GM12878 (cell line): Measurements from ENCODE around the gene PAPPA. TPM values are rescaled to one million over a fixed set of nuclear protein-coding genes. Genes with fewer than 3 reads are reported as not detected.

Source experiments
- ATAC-seq: fragments of 200-7000 bp; cut with Tn5 transposase; 3 replicates; pipeline ENCODE4 v1.9.1; 2020; ENCODE audit warnings: mild to moderate bottlenecking, moderate library complexity
- BruUV-seq: library from RNA; stranded (reverse); fragments of 400-500 nt; replicated peaks from 2 replicates; lab custom pipeline; 2021; lab: Mats Ljungman, UMichigan
- CTCF ChIA-PET: fragments of 300-600 bp; sonication (Branson Sonifier 250); formaldehyde crosslinking; extraction: SDS; loops from one replicate; lab custom pipeline; 2021; ENCODE audit warnings: inconsistent platforms; lab: Yijun Ruan, JAX
- POLR2A ChIA-PET: fragments of 350-600 bp; formaldehyde crosslinking; extraction: SDS; loops from one replicate; lab custom pipeline; 2021; ENCODE audit warnings: inconsistent platforms; lab: Charles Lee
- RAD21 ChIA-PET: fragments of 300-600 bp; sonication (Branson Sonifier 250); formaldehyde crosslinking; loops from one replicate; lab custom pipeline; 2023; ENCODE audit warnings: antibody characterized with exemption; ENCODE audit not compliant: unreplicated experiment; lab: Charles Lee
- SMC1A ChIA-PET: fragments of 300-600 bp; sonication (Branson Sonifier 250); formaldehyde crosslinking; loops from one replicate; lab custom pipeline; 2023; ENCODE audit not compliant: unreplicated experiment, uncharacterized antibody; lab: Charles Lee
- DNase-seq: peaks from one replicate; pipeline ENCODE4 v3.0.0-alpha.2; 2011; ENCODE audit warnings: low read depth, low spot score
- FAIRE-seq: peaks from 3 replicates; lab custom pipeline; 2011; peaks lifted over from hg19 to GRCh38; lab: Jason Lieb, UNC
- H2AFZ ChIP-seq: 2 replicates; pipeline ENCODE4 v1.6.0; 2011; ENCODE audit warnings: low read depth, low read length, control low read depth; ENCODE audit not compliant: control insufficient read depth
- H3K27ac ChIP-seq: 2 replicates; pipeline ENCODE4 v1.5.1; 2011; ENCODE audit warnings: control low read depth; ENCODE audit not compliant: control insufficient read depth, insufficient read depth
- H3K27me3 ChIP-seq, 2 experiments: replicated peaks in 1 of 2; 2 replicates each; pipeline versions ENCODE4 v1.6.0 to v1.6.1; 2011; ENCODE audit warnings: low read length in 1 of 2; ENCODE audit not compliant: control insufficient read depth in 2 of 2, insufficient read depth in 2 of 2
- H3K36me3 ChIP-seq, 2 experiments: 2 replicates each; pipeline ENCODE4 v1.5.1; 2011; ENCODE audit warnings: low read length in 1 of 2; ENCODE audit not compliant: control insufficient read depth in 2 of 2, insufficient read depth in 2 of 2
- H3K4me1 ChIP-seq: 2 replicates; pipeline ENCODE4 v1.6.1; 2011; ENCODE audit warnings: mild to moderate bottlenecking, low read length, moderate library complexity, mixed read lengths; ENCODE audit not compliant: control insufficient read depth, insufficient read depth
- H3K4me2 ChIP-seq: 2 replicates; pipeline ENCODE4 v1.6.0; 2011; ENCODE audit warnings: control low read depth; ENCODE audit not compliant: control insufficient read depth, insufficient read depth
- H3K4me3 ChIP-seq: fragments of 200-600 bp; sonication (generic); 2 replicates; pipeline ENCODE4 v1.5.1; 2016
- H3K79me2 ChIP-seq: 2 replicates; pipeline ENCODE4 v1.6.0; 2011; ENCODE audit warnings: low read length; ENCODE audit not compliant: control insufficient read depth, insufficient read depth
- H3K9ac ChIP-seq: 2 replicates; pipeline ENCODE4 v1.8.0; 2011; ENCODE audit warnings: low read length, control low read depth, mixed read lengths; ENCODE audit not compliant: control insufficient read depth, insufficient read depth
- H3K9me3 ChIP-seq: replicated peaks from 3 replicates; pipeline ENCODE4 v1.5.1; 2011; ENCODE audit warnings: mild to moderate bottlenecking, low read length; ENCODE audit not compliant: control insufficient read depth, insufficient read depth
- H4K20me1 ChIP-seq: 2 replicates; pipeline ENCODE4 v1.6.0; 2011; ENCODE audit not compliant: control insufficient read depth, insufficient read depth
- IKZF2 ChIP-seq, 2 experiments: fragments of 450-650 bp; IDR thresholded peaks; 2 replicates each; pipeline ENCODE4 v1.6.1; 2017; ENCODE audit warnings: mild to moderate bottlenecking in 2 of 2, moderate library complexity in 2 of 2
- JUNB ChIP-seq: IDR thresholded peaks from 2 replicates; pipeline ENCODE4 v1.6.1; 2016; ENCODE audit warnings: antibody characterized with exemption, mild to moderate bottlenecking
- NFYB ChIP-seq: IDR thresholded peaks from 2 replicates; pipeline ENCODE4 v1.6.1; 2011; ENCODE audit warnings: low read depth, mild to moderate bottlenecking, low read length, improper control_type of control experiment, moderate library complexity; ENCODE audit not compliant: insufficient read depth
- NKRF ChIP-seq: fragments of 450-650 bp; conservative IDR thresholded peaks from 2 replicates; pipeline ENCODE4 v1.6.1; 2017; ENCODE audit warnings: mild to moderate bottlenecking, moderate library complexity
- PBX3 ChIP-seq: IDR thresholded peaks from 2 replicates; pipeline ENCODE4 v1.6.1; 2011; ENCODE audit warnings: mild to moderate bottlenecking, low read depth, low read length, moderate library complexity; ENCODE audit not compliant: insufficient replicate concordance
- REST ChIP-seq: IDR thresholded peaks from 2 replicates; pipeline ENCODE4 v1.6.1; 2012; ENCODE audit warnings: mild to moderate bottlenecking, low read depth, low read length
- TCF7 ChIP-seq: IDR thresholded peaks from 2 replicates; pipeline ENCODE4 v1.6.1; 2014; ENCODE audit warnings: antibody characterized with exemption, borderline replicate concordance
- ZNF687 ChIP-seq: fragments of 450-650 bp; IDR thresholded peaks from 2 replicates; pipeline ENCODE4 v1.6.1; 2017; ENCODE audit warnings: mild to moderate bottlenecking, moderate library complexity
- WGBS: methylation state at CpG from one replicate; pipeline ENCODE4 v1.1.6; 2016; ENCODE audit warnings: low lambda C conversion rate; ENCODE audit not compliant: insufficient replicate concordance, insufficient coverage; ENCODE audit errors: missing lambda C conversion rate; 5-methylcytosine and 5-hydroxymethylcytosine counted together
- in situ Hi-C: fragments of 300-500 bp; cut with MboI; formaldehyde crosslinking; loops from 9 replicates; pipeline ENCODE4 v1.14.3; 2018; ENCODE audit warnings: mixed read lengths
- intact Hi-C: fragments of 100-400 bp; cut with micrococcal nuclease; formaldehyde crosslinking; loops from one replicate; pipeline ENCODE4 v1.14.2; 2022; ENCODE audit not compliant: unreplicated experiment
- polyA plus RNA-seq, 11 experiments: library from polyadenylated mRNA; depleted of rRNA in 4 of 11; unstranded in 6 of 11; stranded (reverse) in 5 of 11; fragments of >200 nt; fragmentation: Nextera tagmentation in 4 of 11; fragmentation: Illumina TruSeq in 1 of 11; extraction: Ambion mirVana in 4 of 11; extraction: Trizol in 1 of 11; gene quantifications; 1 replicate in 1 of 11; 2 replicates in 10 of 11; pipeline versions ENCODE4 v1.2.1 to v1.2.3, GENCODE V29; 2011 to 2016; ENCODE audit warnings: inconsistent platforms in 2 of 11, missing spikeins in 2 of 11, low read depth in 1 of 11
- total RNA-seq, 4 experiments: library from RNA; depleted of rRNA in 3 of 4; stranded (reverse); fragments of >200 nt in 3 of 4; fragmentation: Illumina TruSeq in 1 of 4; extraction: Trizol in 1 of 4; gene quantifications; 2 replicates each; pipeline versions ENCODE4 v1.2.1 to v1.2.3, GENCODE V29; 2013 to 2021

The PAPPA gene
- total and polyA plus RNA-seq, 10 of the 15 experiments (the other 5 are each of a cell fraction or from before 2014, with no cell fraction given): under 0.01 to 0.19 (median 0.02) TPM; not detected in 4

GRCh38 chr9:116322521-116322920 is 168.9 kb downstream of the PAPPA start:
- no peaks in the 10 kb centered on the region; the same call in 1 of the 2 replicates for H4K20me1 ChIP-seq
- no TSS peak for BruUV-seq
- no peaks in the 10 kb centered on the region for H3K79me2 ChIP-seq
- in situ Hi-C loops: no loop called here
- no peaks in the 10 kb centered on the region; a peak in 3 of 4 replicates for H3K27me3 ChIP-seq
- RAD21 ChIA-PET: no interaction called here
- POLR2A ChIA-PET: no interaction called here
- no peak overlapping the region for H3K4me2 ChIP-seq
- no peak overlapping the region for H3K27ac ChIP-seq
- DNase-seq (no peak), ATAC-seq (no peak), FAIRE-seq (no peak)
- no peak overlapping the region for H3K9ac ChIP-seq
- intact Hi-C loops: loop anchor here (10.0 kb wide), 1 partner anchor 58 kb away; no protein-coding TSS in a partner anchor
- H3K9me3 ChIP-seq: no peaks in the 10 kb centered on the region
- no peaks in the 10 kb centered on the region for H3K4me1 ChIP-seq
- H3K4me3 ChIP-seq: no peak overlapping the region
- CTCF ChIA-PET: no interaction called here
- 40% methylated on average over 1 of the region's 2 CpGs for WGBS
- SMC1A ChIA-PET: no interaction called here
- no peaks in the 10 kb centered on the region for H3K36me3 ChIP-seq
- no peak overlapping the region for H2AFZ ChIP-seq
- TF ChIP-seq IKZF2 (IDR thresholded peaks at IDR 0.05): no peak
- TF ChIP-seq NFYB: no peak
- TF ChIP-seq NKRF: no peak
- TF ChIP-seq JUNB: no peak
- no peak for TF ChIP-seq TCF7
- no peak for TF ChIP-seq REST
- TF ChIP-seq ZNF687: no peak
- no peak for TF ChIP-seq PBX3
